DMS53 (cell line): ENCODE measurements around the gene COG7.
A peak's percentile ranks its signal among the peaks of the same experiment; 100 is the strongest.
"Not testable (repeated sequence)": the region's sequence is repeated elsewhere in the genome, so short reads cannot be mapped to it uniquely, and the experiment has no call there.

Experiments used
- DNase-seq: peaks from one replicate; lab custom pipeline; 2025; lab: John Stamatoyannopoulos, UW

The COG7 gene

DNA sequence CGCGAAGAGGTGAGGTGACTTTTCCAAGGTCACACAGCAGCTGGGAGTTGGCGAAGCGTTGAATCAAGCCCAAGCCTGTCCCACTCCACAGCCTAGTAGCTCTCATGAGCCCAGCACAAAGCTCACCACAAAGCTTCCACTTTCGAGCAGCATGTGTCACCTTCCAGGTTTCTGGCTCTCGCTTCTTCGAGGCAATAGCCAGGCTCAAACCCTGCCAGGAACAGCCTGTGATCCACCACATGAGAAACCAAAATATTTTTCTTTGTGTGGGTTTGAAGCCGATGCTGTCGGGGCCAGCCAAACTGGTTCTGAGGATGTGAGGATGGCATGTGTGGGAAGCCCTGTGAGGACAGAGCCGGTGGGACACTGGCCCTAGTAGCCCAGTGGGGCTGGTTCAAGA lies 68.1 kb downstream of the COG7 start:
- peak; percentile 9 for DNase-seq

DNA sequence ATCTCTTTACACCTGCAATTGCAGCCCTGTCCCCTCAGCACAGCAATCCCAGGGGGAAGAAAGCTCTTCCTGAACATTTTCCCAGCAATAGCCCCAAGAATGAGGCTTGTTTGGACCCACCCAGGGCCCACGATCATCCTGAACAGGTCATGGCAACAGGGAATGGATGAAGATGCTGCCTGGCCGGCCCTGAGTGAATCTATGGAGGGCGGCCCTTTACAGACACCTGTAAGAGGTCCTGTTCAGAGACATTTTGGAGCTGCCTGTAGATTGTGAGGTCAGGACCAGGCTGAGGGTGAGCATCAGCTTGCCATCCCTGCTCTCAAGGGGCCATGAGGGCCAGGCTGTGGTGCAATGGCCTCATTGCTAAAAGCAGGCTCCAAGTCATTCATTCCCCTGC lies 69.1 kb downstream of the COG7 start:
- no peak for DNase-seq

DNA sequence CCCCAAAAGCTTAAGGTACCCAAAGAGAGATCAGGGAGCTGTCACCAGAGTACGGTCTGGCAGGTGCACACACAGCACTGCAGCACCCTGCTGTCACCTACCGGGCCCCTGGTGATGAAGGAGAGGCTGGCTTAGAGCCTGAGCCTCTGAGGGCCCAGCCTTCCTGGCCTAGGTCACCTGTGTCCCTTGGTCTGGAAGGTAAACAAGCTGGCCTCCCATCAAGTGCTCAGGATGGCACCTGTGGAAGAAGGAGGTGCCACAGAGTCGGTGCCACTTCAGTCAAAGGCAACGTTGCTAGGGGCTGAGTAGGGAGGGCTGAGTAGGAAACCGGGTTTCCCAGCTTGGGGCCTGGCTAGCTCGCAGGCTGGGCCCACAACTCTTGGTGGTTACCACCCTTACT lies 70.7 kb downstream of the COG7 start:
- peak; percentile 85 for DNase-seq

DNA sequence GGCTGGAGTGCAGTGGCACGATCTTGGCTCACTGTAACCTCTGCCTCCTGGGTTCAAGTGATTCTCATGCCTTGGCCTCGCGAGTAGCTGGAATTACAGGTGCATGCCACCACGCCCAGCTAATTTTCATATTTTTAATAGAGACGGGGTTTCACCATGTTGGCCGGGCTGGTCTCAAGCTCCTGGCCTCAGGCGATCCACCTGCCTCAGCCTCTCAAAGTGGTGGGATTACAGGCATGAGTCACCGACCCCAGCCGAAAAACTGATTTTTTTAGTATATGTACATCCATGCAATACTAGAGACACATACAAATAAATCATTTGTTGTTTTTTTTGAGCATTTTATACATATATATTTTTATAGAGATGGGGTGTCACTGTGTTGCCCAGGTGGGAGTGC lies 71.3 kb downstream of the COG7 start:
- not testable (repeated sequence) for DNase-seq

DNA sequence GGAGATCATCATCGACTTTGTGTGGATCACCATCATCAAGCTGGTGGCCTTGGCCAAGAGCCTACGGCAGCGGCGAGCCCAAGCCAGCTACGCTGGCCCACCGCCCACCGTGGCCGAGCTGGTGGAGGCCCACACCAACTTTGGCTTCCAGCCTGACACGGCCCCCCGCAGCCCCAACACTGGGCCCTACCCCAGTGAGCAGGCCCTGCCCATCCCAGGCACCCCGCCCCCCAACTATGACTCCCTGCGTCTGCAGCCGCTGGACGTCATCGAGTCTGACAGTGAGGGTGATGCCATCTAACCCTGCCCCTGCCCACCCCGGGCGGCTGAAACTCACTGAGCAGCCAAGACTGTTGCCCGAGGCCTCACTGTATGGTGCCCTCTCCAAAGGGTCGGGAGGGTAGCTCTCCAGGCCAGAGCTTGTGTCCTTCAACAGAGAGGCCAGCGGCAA lies 72.5 kb downstream of the COG7 start:
- no peak for DNase-seq

DNA sequence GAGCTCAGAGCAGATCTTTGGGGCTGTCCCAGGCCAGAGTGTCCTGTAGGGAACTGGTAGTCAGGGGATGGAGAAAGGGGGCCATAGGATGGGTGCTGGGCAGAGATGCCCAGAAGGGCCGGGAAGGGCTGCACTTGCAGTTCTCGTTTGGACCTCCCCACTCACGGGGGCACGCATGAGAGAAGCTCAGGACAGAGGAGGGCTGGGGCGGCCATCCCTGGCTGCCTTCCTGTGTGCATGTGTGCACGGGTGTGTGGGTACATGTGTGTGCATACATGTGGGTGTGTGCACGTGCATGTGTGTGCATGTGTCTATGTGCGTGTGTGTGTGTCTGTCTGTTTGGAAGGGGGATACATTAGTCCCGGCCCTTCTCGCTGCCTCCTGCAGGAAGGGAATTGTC lies 73.3 kb downstream of the COG7 start:
- no peak for DNase-seq

DNA sequence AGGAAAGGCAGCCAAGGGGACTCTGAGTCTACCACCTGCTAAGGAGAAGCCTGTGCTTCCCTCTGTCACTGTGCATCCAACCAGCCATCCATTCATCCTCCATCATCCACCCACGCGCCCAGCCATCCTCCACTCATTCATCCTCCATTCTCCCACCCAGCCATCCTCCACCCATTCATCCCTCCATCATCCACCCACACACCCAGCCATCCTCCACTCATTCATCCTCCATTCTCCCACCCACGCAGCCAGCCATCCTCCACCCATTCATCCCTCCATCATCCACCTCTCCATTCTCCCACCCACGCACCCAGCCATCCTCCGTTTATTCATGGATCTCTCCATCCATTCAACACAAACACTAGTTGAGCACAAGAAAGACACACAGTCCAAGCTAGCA lies 74.1 kb downstream of the COG7 start:
- DNase-seq, result no peak

DNA sequence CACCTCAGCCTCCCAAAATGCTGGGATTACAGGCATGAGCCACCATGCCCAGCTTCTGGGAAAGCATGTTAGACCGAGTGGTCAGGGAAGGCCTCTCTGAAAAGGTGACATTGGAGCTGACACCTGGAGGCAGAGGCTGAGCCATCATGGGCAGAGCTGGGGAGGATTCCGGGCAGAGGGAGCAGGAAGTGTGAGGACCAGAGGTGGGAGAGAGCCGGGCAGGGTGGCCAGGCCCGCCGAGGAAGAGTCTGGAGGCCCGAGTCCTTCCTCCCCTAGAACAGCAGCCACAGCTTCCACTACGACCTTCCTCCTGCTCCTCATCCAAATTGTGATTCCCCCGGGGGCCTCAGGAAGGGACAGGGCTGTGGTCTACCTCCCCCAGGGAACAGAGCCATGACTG lies 74.7 kb downstream of the COG7 start:
- no peak for DNase-seq

DNA sequence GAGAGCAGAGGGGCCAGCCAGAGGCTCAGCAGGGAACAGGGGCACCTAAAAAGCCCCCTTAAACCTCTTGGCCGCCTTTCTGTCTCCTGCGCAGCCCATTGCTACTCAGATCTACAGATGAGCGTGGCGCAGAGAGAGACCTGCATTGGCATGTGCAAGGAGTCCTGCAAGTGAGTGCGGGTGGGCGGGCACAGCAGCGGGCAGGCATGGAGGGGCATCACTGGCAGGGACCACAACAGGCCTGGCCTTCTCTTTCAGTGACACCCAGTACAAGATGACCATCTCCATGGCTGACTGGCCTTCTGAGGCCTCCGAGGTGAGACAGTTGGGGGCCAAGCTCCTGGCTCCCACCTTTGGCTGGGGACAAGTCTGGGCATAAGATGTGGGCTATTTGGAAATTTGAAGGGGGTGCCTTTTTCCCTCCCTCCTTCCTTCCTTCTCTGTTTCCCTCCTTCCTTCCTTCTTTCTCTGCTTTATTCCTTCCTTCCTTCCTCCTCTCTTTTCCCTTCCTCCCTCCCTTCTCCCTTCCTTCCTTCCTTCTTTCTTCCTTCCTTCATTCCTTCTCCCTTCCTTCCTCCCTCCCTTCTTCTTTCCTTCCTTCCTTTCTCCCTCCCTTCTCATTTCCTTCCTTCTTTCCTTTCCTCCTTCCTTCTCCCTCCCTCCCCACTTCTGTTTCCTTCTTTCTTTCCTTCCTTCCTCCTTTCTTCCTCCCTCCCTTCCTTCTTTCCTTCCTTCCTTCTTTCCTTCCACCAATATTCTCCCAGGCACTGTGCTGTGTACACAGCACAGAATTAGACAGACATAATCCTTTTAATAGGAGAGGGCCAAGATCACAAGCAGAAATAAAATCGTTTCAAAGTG lies 75.7 kb downstream of the COG7 start:
- no peak for DNase-seq

DNA sequence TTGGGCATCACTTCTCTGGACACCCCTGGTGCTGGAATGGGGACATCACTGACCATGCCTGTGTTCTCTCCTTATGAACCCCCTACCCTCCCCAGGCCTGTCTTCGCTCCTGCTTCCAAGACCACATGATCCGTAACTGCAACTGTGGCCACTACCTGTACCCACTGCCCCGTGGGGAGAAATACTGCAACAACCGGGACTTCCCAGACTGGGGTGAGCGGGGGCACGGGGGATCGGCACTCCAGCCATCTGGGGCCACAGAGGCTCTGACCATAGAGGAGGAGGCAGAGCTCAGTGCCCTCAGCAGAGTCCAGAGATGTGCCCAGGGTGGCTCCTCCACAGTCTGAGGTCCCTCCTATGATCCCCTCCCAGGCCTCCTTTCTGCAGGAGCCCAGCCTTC lies 77.3 kb downstream of the COG7 start:
- DNase-seq, result no peak

DNA sequence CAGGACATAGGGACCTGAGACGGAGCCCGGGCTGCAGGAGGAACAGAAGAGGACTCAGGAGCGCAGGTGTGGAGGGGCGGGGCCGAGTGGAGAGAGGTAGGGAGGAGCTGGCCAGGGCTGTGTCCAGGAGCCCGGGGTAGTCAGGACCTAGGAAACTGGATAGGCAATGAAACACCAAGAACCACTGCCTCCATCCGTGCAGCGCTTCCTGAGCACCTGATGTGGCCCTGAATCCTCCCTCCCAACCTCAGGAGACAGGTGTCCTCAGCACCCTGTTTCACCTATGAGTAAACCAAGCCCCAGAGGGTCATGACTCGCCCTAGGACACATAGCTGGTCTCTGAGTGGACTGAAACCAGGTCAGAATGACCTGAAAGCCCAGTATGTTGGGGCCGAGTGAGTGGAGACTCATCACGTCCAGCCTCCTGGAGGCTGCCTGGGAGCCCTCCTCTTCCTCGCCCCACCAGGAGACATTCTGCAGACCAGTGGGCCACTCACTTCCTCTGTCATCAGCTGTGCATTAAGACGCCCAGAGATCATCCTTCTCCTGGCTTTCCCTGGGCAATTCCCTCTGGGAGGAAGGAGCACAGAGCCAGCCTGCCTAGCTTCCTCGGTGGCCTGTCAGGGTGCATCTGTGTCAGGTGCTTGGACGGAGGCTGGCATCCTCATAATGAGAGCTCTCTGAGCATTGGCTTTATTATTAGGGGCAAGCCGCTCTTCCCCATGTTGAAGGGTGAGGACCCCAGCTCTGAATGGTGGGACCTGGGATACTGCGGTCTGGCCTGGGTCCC lies 78.1 kb downstream of the COG7 start:
- peak; percentile 86 for DNase-seq

DNA sequence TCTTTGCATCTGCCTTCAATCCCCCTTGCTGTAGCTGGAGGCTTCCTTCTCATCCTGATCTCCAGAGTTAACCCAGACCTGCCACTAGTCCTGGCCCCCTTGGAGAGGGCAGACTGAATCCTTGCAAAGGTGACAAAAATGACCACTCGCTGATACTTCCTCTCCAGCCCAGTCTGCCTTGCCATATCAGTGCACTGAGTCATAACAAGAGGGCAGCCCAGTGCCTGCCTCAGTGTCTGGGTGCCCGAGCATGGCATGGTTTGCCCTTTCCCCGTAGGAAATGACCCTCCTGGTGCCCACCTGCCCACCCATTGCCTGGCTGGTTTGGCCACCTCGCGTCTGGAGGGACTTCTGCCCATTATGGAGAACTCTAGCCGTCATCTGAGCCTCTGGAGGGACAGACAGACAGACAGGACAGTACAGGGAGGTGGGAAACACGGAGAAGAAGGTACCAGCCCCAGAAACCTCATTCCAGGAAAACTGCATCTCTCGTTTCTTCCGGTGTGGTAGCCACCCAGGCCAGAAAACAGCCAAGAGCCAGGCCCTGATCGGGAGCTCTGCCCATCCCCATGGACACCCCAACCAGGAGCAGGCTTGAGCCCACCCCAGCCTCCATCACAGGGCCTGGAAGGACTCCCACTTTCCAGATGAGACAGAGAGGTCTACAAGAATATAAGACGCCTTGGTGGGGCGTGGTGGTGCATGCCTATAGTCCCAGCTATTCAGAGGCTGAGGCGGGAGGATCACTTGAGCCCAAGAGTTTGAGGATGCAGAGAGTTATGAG lies 79.4 kb downstream of the COG7 start:
- DNase-seq, result no peak

DNA sequence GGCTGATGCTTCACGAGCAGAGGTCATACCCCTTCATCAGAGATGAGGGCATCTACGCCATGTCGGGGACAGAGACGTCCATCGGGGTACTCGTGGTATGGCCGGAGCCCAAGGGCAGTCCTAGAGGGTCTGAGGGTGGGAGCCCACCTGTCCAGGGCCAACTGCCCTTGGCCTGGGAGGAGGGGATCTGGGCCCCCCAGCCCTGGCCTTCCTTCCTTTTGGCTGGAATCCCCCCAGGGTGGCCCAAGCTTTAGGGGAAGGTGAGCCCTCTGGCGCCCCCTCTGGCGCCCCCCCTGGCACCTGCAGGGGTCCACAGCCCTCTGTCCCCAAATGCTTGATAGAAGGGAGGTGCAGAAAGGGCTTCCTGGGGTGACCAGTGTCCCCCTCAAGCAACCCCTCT lies 81.6 kb downstream of the COG7 start:
- DNase-seq, result no peak

DNA sequence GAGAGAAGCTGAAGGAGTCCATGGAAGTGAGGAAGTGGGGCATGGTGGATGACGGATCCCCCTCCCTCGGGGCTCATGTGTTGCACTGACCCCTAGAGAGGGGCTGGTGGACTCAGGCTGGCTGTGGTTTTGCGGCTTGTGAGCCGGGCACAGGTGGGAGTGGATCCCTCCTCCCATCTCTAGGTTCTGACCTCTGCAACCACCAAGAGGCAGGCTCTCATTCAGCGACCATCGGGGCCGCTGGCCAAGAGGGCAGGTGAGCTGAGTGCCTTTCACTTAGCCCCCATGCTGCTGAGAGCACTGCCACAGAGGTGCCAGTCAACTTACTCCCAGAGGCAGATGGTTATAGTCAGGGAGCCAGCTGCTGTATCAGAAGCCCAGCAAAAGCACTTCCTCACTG lies 83.6 kb downstream of the COG7 start:
- no peak for DNase-seq

DNA sequence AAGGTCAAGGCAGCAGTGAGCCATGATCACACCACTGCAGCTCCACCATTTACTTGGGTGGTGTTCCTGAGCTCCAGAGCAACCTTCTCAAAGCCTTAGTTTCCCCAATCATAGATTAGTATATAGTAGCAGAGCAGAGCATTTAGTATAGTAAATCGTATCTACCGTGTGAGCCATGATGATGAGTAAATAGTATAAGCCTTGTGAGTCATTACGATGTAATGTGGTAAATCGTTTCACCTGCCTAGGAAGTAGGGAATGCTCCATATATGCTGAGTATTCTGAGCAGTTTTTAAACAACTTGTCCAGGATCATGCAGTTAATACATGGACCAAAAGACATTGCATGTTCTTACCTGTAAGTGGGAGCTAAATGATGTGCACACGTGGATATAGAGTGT lies 84.5 kb downstream of the COG7 start:
- DNase-seq, result peak; percentile 76

DNA sequence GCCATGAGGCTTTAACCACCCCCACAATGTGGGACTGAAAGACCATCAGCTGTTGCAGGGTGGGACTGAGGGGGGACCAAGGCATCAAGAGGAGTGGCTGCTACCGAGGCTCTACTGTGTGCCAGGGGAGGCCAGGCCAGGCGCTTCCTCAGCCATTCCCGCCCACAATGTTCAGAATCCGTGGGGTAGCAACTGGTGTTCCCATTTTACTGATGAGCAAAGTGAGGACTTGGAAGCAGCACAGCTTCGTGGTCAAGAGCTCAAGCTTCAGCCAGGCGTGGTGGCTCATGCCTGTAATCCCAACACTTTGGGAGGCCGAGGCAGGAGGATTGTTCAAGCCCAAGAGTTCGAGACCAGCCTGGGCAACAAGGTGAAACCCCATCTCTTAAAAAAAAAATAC lies 85.0 kb downstream of the COG7 start:
- no peak for DNase-seq

DNA sequence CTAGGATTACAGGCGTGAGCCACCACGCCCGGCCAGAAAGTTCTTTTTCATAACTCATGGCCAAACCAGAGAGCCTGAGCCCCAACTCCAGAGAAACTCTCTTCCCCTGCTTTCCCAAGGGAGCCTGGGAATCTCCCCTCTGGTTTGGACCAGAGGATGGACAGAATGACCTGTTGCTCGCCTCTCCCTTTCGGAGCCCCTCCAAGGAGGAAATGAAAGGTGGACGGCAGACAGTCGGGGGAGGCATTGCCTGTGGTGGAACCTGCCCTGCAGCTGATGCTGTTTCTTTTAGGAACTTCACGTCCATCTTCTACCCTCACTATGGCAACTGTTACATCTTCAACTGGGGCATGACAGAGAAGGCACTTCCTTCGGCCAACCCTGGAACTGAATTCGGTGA lies 85.4 kb downstream of the COG7 start:
- DNase-seq, result no peak

DNA sequence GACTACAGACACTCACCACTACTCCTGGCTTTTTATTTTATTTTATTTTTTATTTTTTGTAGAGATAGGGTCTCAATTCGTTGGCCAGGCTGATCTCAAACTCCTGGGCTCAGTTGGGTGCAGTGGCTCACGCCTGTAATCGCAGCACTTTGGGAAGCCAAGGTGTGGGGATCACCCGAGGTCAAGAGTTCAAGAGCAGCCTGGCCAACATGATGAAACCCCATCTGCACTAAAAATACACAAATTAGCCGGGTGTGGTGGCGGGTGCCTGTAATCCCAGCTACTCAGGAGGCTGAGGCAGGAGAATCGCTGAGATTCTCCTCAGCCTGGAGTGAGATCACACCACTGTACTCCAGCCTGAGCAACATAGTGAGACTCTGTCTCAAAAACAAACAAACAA lies 86.6 kb downstream of the COG7 start:
- DNase-seq, result not testable (repeated sequence)

DNA sequence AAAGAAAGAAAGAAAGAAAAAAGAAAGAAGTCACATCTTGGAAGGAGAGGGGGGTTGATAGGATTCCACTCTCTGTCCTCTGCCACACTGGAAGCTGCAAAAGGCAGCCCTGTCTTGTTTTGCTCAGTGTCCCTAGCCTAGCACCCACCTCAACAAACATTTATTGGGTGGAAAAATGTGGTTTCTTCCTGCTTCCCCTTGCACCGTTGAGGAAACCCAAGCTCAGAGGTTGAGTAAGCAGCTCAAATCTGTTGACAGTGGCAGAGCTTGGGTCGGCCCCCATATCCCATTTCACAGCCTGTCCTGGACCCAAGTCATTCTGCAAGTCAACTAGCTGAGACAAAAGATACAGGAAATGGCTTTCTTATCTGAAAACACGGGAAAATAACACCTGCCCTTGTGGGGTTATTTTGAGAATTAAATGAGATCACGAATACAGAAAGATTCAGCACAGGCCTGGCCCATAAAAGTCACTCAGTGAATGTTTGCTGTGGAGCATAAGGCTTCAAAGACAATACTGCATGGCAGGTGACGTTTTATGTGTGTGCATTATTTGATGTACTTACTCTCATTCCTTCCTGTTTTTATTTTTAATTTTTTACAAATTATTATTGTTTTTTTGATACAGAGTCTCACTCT lies 87.3 kb downstream of the COG7 start:
- DNase-seq, result peak; percentile 81

DNA sequence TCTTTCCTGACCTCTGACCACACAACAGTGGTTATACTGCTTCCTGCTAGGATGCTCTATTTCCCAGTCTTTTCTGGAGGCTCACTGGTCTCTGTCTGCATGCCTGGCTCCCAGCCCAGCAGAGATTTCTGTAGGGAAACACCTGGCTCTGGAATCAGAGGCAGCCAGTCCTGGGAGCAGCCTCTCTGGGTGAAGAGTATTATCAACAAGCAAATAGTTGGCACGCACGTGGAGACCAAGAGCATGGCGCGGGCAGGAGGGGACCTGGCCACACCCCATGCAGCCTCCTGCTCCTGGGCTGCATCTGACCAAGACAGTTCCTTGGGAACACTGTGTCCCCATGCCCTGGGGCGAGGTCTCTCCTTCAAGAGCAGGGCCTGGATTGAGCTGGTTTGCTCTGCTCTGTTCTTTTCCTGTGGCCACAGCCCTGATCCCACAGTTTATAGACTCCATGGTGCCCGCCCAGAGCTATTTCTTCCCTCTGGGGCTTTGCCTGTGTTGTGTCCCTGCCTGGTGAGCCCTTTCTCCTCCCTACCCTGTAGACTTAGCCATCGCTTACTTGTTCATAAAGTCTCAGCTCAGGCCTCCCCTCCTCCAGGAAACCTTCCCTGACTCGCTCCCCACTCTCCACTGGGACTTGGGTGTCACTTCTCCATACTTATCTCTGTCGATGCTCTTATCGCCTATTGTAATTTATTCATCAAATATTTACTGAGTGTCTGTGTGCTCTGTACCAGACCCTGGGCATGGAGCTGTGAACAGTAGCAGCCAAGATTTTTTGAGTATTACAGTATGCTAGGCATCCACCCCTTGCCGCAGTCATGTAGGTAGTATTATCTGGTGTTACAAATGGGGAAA lies 90.3 kb downstream of the COG7 start:
- DNase-seq, result peak; percentile 94
